Panc1 (cell line): Measurements from ENCODE around the gene INTS1. TPM values are rescaled to one million over a fixed set of nuclear protein-coding genes. Genes with fewer than 3 reads are reported as not detected.

Experiments used
- ATAC-seq: fragments of 200-7000 bp; cut with Tn5 transposase; 2 replicates; pipeline ENCODE4 v1.9.1; 2020; ENCODE audit warnings: mild to moderate bottlenecking, moderate library complexity
- BruUV-seq: library from RNA; stranded (reverse); fragments of 400-500 nt; replicated peaks from 2 replicates; lab custom pipeline; 2021; lab: Mats Ljungman, UMichigan
- CTCF ChIA-PET: fragments of 300-600 bp; sonication (Branson Sonifier 250); formaldehyde crosslinking; loops from one replicate; lab custom pipeline; 2022; ENCODE audit warnings: antibody characterized with exemption; lab: Charles Lee
- POLR2A ChIA-PET: fragments of 300-600 bp; sonication (Branson Sonifier 250); formaldehyde crosslinking; loops from one replicate; lab custom pipeline; 2022; ENCODE audit warnings: antibody characterized with exemption; lab: Charles Lee
- DNase-seq: peaks from one replicate; pipeline ENCODE4 v3.0.0-alpha.2; 2010; ENCODE audit warnings: low read depth, low spot score
- H3K27ac ChIP-seq: 2 replicates; pipeline ENCODE4 v1.5.1; 2011; ENCODE audit warnings: mild to moderate bottlenecking, low read length, inconsistent platforms
- H3K27me3 ChIP-seq: fragments of 200-500 bp; sonication (Bioruptor generic); 2 replicates; pipeline ENCODE4 v1.6.0; 2014; ENCODE audit warnings: low read length, inconsistent platforms; ENCODE audit not compliant: control insufficient read depth, insufficient read depth
- H3K36me3 ChIP-seq: fragments of 200-500 bp; sonication (Bioruptor generic); 2 replicates; pipeline ENCODE4 v1.5.1; 2014; ENCODE audit warnings: inconsistent platforms, mild to moderate bottlenecking, low read length, moderate library complexity; ENCODE audit not compliant: control insufficient read depth, insufficient read depth
- H3K4me1 ChIP-seq: 2 replicates; pipeline ENCODE4 v1.5.1; 2011; ENCODE audit warnings: inconsistent platforms, mild to moderate bottlenecking, low read length, moderate library complexity; ENCODE audit not compliant: control insufficient read depth, insufficient read depth
- H3K4me3 ChIP-seq, 2 experiments: 2 replicates each; pipeline ENCODE4 v1.5.1; 2011 to 2012; ENCODE audit warnings: low read depth in 2 of 2, low read length in 2 of 2, mild to moderate bottlenecking in 2 of 2, inconsistent platforms in 1 of 2, moderate library complexity in 1 of 2
- H3K9me3 ChIP-seq: fragments of 200-500 bp; sonication (Bioruptor generic); 2 replicates; pipeline ENCODE4 v1.5.1; 2014; ENCODE audit warnings: low read depth, mild to moderate bottlenecking, inconsistent platforms, low read length, moderate library complexity; ENCODE audit not compliant: control insufficient read depth, insufficient read depth
- CTCF ChIP-seq: fragments of 450-650 bp; IDR thresholded peaks from 2 replicates; pipeline ENCODE4 v1.5.1; 2017; ENCODE audit warnings: mild to moderate bottlenecking
- POLR2AphosphoS5 ChIP-seq: IDR thresholded peaks from 2 replicates; pipeline ENCODE4 v1.6.1; 2012; ENCODE audit warnings: mild to moderate bottlenecking, low read depth, low read length, moderate library complexity
- REST ChIP-seq, 2 experiments: IDR thresholded peaks; 2 replicates each; pipeline ENCODE4 v1.6.1; 2011 to 2012; ENCODE audit warnings: low read depth in 2 of 2, control low read depth in 1 of 2, low read length in 1 of 2, mild to moderate bottlenecking in 1 of 2, moderate library complexity in 1 of 2; ENCODE audit not compliant: insufficient read depth in 1 of 2
- SIN3A ChIP-seq: IDR thresholded peaks from 2 replicates; pipeline ENCODE4 v1.6.1; 2012; ENCODE audit warnings: low read depth, mild to moderate bottlenecking, low read length, moderate library complexity, borderline replicate concordance; ENCODE audit not compliant: insufficient read depth
- TCF7L2 ChIP-seq: IDR thresholded peaks from 2 replicates; pipeline ENCODE4 v1.6.1; 2011; ENCODE audit warnings: mild to moderate bottlenecking, low read depth, low read length, inconsistent platforms
- in situ Hi-C: cut with HindIII; loops from 2 replicates; pipeline ENCODE4 v1.10.0; 2016; ENCODE audit warnings: low sequenced_read_pairs, low pct_unique_long_range_greater_than_20kb
- intact Hi-C: fragments of 100-400 bp; cut with micrococcal nuclease; formaldehyde crosslinking; loops from one replicate; pipeline ENCODE4 v1.10.0; 2022; ENCODE audit not compliant: unreplicated experiment
- total RNA-seq: library from RNA; stranded (reverse); gene quantifications from one replicate; pipeline ENCODE4 v1.2.1, GENCODE V29; 2021; ENCODE audit not compliant: unreplicated experiment

The INTS1 gene
- total RNA-seq, 1 experiment from 2014 or later: 173 TPM

GRCh38 chr7:1485156-1485555 lies 19.0 kb downstream of the INTS1 start:
- Histone ChIP-seq H3K36me3 (peaks cover 5% of the 10 kb centered on the region), H3K9me3 (no peaks in the 10 kb centered on the region), H3K4me1 (no peaks in the 10 kb centered on the region), H3K27ac (no peak overlapping the region), H3K27me3 (no peaks in the 10 kb centered on the region), H3K4me3 (no peak overlapping the region)
- ChIA-PET CTCF (interaction anchor here (1.2 kb wide), 1 partner anchor 153 kb away, joined by 12 read pairs; no protein-coding TSS in a partner anchor), POLR2A (no interaction called here)
- TF ChIP-seq CTCF: no peak
- no peak for TF ChIP-seq REST (IDR thresholded peaks at IDR 0.05; ENCODE audit: insufficient read depth in 1 of 2, low read depth in 2 of 2, low read length in 1 of 2)
- TF ChIP-seq TCF7L2: no peak
- no peak for TF ChIP-seq POLR2AphosphoS5
- in situ Hi-C loops: no loop called here
- no peak for DNase-seq
- no TSS peak for BruUV-seq
- ATAC-seq: no peak
- intact Hi-C loops: no loop called here

- in situ Hi-C loops (no loop called here), intact Hi-C loops (no loop called here)
- DNase-seq (no peak), ATAC-seq (no peak)
- H3K9me3 ChIP-seq: no peaks in the 10 kb centered on the region
- H3K4me1 ChIP-seq: no peaks in the 10 kb centered on the region
- no peaks in the 10 kb centered on the region for H3K27me3 ChIP-seq
- CTCF ChIA-PET: no interaction called here
- TF ChIP-seq CTCF (no peak), SIN3A (no peak), REST (IDR thresholded peaks at IDR 0.05; ENCODE audit: insufficient read depth in 1 of 2, low read depth in 2 of 2, low read length in 1 of 2) (no peak), TCF7L2 (no peak), POLR2AphosphoS5 (no peak)
- H3K36me3 ChIP-seq: peaks cover 6% of the 10 kb centered on the region
- no peak overlapping the region for H3K27ac ChIP-seq
- BruUV-seq: no TSS peak
- POLR2A ChIA-PET: no interaction called here
- no peak overlapping the region for H3K4me3 ChIP-seq
These were observed 19.6 kb downstream of the INTS1 start for GRCh38 chr7:1484569-1484968.
